RWPE1 (cell line): Measurements from ENCODE around the gene STRN.

Experiments used
- CTCF ChIA-PET: fragments of 350-600 bp; sonication (Branson Sonifier 250); formaldehyde crosslinking; extraction: SDS; loops from one replicate; lab custom pipeline; 2021; lab: Yijun Ruan, JAX
- POLR2A ChIA-PET: fragments of 400-600 bp; formaldehyde crosslinking; extraction: SDS; loops from one replicate; lab custom pipeline; 2020; ENCODE audit warnings: antibody characterized with exemption; ENCODE audit not compliant: low non-redundant PET; lab: Yijun Ruan, JAX
- DNase-seq: peaks from one replicate; pipeline ENCODE4 v3.0.0; 2012; ENCODE audit warnings: low spot score
- H3K27ac ChIP-seq: fragments of 450-650 bp; 2 replicates; pipeline ENCODE4 v1.5.1; 2017
- CTCF ChIP-seq: fragments of 450-650 bp; conservative IDR thresholded peaks from 2 replicates; pipeline ENCODE4 v1.5.1; 2017; ENCODE audit warnings: low read depth, mild to moderate bottlenecking

STRN gene

GRCh38 chr2:36965206-36965605, 1.1 kb downstream of the STRN start:
- DNase-seq: no peak
- TF ChIP-seq CTCF: no peak
- CTCF ChIA-PET: interaction anchor here (0.5 kb wide), 1 partner anchor 355 kb away, joined by 3 read pairs; no protein-coding TSS in a partner anchor
- peak overlapping the region; percentile 88 for H3K27ac ChIP-seq
- POLR2A ChIA-PET: no interaction called here

GRCh38 chr2:36964496-36965058, 1.8 kb downstream of the STRN start:
- no peak for TF ChIP-seq CTCF
- ChIA-PET POLR2A (no interaction called here), CTCF (interaction anchor here (0.5 kb wide), 1 partner anchor 355 kb away, joined by 3 read pairs; no protein-coding TSS in a partner anchor)
- H3K27ac ChIP-seq: no peak overlapping the region
- DNase-seq: no peak

GRCh38 chr2:36963734-36964133, 2.6 kb downstream of the STRN start:
- POLR2A ChIA-PET: no interaction called here
- H3K27ac ChIP-seq: no peak overlapping the region
- DNase-seq: no peak
- TF ChIP-seq CTCF: no peak
- CTCF ChIA-PET: no interaction called here

- POLR2A ChIA-PET: no interaction called here
- no peak overlapping the region for H3K27ac ChIP-seq
- TF ChIP-seq CTCF: no peak
- no peak for DNase-seq
- CTCF ChIA-PET: interaction anchor here (0.6 to 0.7 kb wide), 2 partner anchors 61 to 140 kb away, joined by 3 read pairs; no protein-coding TSS in a partner anchor
These were observed 3.2 kb downstream of the STRN start for GRCh38 chr2:36963106-36963505.

GRCh38 chr2:36960773-36961172, 5.6 kb downstream of the STRN start:
- no peak overlapping the region for H3K27ac ChIP-seq
- DNase-seq: no peak
- no peak for TF ChIP-seq CTCF
- CTCF ChIA-PET: no interaction called here
- POLR2A ChIA-PET: no interaction called here

- H3K27ac ChIP-seq: no peak overlapping the region
- ChIA-PET CTCF (no interaction called here), POLR2A (no interaction called here)
- TF ChIP-seq CTCF: no peak
- no peak for DNase-seq
These were observed 6.2 kb downstream of the STRN start for GRCh38 chr2:36960005-36960675.
